ENCODE measurements around the gene TCF19. TPM values are rescaled to one million over a fixed set of nuclear protein-coding genes. Genes with fewer than 3 reads are reported as not detected.
A peak's percentile ranks its signal among the peaks of the same experiment; 100 is the strongest.

Gene TCF19
- total and polyA plus RNA-seq, 3 donors from 2014 or later: 3.6 to 4.7 (median 3.7) TPM

GRCh38 chr6:31116661-31117385 lies 41.6 kb upstream of the TCF19 start:
- no peaks in the 10 kb centered on the region for H3K9me3 ChIP-seq
- peak; percentile 46 for DNase-seq
- H3K27ac ChIP-seq: no peak overlapping the region
- no peaks in the 10 kb centered on the region for H3K36me3 ChIP-seq (ENCODE audit: low read depth, missing control alignments)
- no peaks in the 10 kb centered on the region for H3K27me3 ChIP-seq
- intact Hi-C loops (cut with DNase I; ENCODE audit: low total_unique reads): no loop called here
- TF ChIP-seq POLR2A (IDR thresholded peaks at IDR 0.05) (no peak), CTCF (IDR thresholded peaks at IDR 0.05) (no peak)
- 50 to 51% methylated on average over 16 to 19 of the region's 19 CpGs for WGBS, 2 donors
- peaks cover 16% of the 10 kb centered on the region for H3K4me1 ChIP-seq
- H3K4me3 ChIP-seq: no peak overlapping the region

GRCh38 chr6:31118178-31118577 lies 40.2 kb upstream of the TCF19 start:
- no peak for DNase-seq
- WGBS, 2 donors: 91 to 92% methylated on average over 7 of the region's 7 CpGs
- TF ChIP-seq POLR2A (IDR thresholded peaks at IDR 0.05): no peak
- TF ChIP-seq CTCF (IDR thresholded peaks at IDR 0.05): no peak
- Histone ChIP-seq H3K4me1 (peaks cover 25% of the 10 kb centered on the region), H3K4me3 (no peak overlapping the region), H3K27me3 (no peaks in the 10 kb centered on the region), H3K9me3 (no peaks in the 10 kb centered on the region), H3K36me3 (ENCODE audit: low read depth, missing control alignments) (no peaks in the 10 kb centered on the region), H3K27ac (no peak overlapping the region)
- intact Hi-C loops (cut with DNase I; ENCODE audit: low total_unique reads): no loop called here

GRCh38 chr6:31120151-31120915 lies 38.1 kb upstream of the TCF19 start, which contains the start of gene CDSN:
CDSN (minus strand) TSS chr6:31120446; CDS start chr6:31120419, 27 bp downstream.
- no peaks in the 10 kb centered on the region for H3K9me3 ChIP-seq
- H3K36me3 ChIP-seq (ENCODE audit: low read depth, missing control alignments): no peaks in the 10 kb centered on the region
- intact Hi-C loops (cut with DNase I; ENCODE audit: low total_unique reads): no loop called here
- no peaks in the 10 kb centered on the region for H3K27me3 ChIP-seq
- H3K27ac ChIP-seq: no peak within 1 kb of the TSS
- 86 to 91% methylated on average over 17 to 26 of the region's 26 CpGs for WGBS, 2 donors
- H3K4me3 ChIP-seq: no peak within 1 kb of the TSS
- DNase-seq: no peak
- TF ChIP-seq POLR2A (IDR thresholded peaks at IDR 0.05): no peak
- no peak for TF ChIP-seq CTCF (IDR thresholded peaks at IDR 0.05)
- peaks cover 16% of the 10 kb centered on the region for H3K4me1 ChIP-seq

- no peak overlapping the region for H3K27ac ChIP-seq
Observed at GRCh38 chr6:31121131-31121790, 37.1 kb upstream of the TCF19 start.

More at GRCh38 chr6:31121131-31121790, 37.1 kb upstream of the TCF19 start:
- intact Hi-C loops (cut with DNase I; ENCODE audit: low total_unique reads): no loop called here
- 87 to 93% methylated on average over 8 to 12 of the region's 12 CpGs for WGBS, 2 donors
- Histone ChIP-seq H3K4me3 (no peak overlapping the region), H3K27me3 (no peaks in the 10 kb centered on the region), H3K36me3 (ENCODE audit: low read depth, missing control alignments) (no peaks in the 10 kb centered on the region), H3K9me3 (no peaks in the 10 kb centered on the region), H3K4me1 (peaks cover 16% of the 10 kb centered on the region)
- no peak for DNase-seq
- no peak for TF ChIP-seq CTCF (IDR thresholded peaks at IDR 0.05)
- TF ChIP-seq POLR2A (IDR thresholded peaks at IDR 0.05): no peak
